Trophoblast cell (in vitro differentiated cells and primary cell): ENCODE measurements around the gene MTHFS.
"Not testable (repeated sequence)": the region's sequence is repeated elsewhere in the genome, so short reads cannot be mapped to it uniquely, and the experiment has no call there.

ENCODE experiments used
- DNase-seq, 2 donors: peaks; one replicate each; pipeline ENCODE4 v3.0.0-alpha.2; 2016
- H2AFZ ChIP-seq: 2 replicates; pipeline ENCODE4 v1.6.1; 2013; ENCODE audit warnings: low read length, moderate library complexity, mild to moderate bottlenecking; ENCODE audit not compliant: insufficient read depth, poor library complexity
- H2AK5ac ChIP-seq: 2 replicates; pipeline ENCODE4 v1.6.1; 2013; ENCODE audit warnings: mild to moderate bottlenecking, low read length
- H2BK120ac ChIP-seq: 2 replicates; pipeline ENCODE4 v1.6.1; 2013; ENCODE audit warnings: low read length, mild to moderate bottlenecking, moderate library complexity; ENCODE audit not compliant: insufficient read depth, poor library complexity
- H2BK12ac ChIP-seq: 2 replicates; pipeline ENCODE4 v1.6.1; 2013; ENCODE audit warnings: mild to moderate bottlenecking, low read length, moderate library complexity
- H2BK5ac ChIP-seq: 2 replicates; pipeline ENCODE4 v1.6.1; 2013; ENCODE audit warnings: low read length, low read depth, moderate library complexity, mild to moderate bottlenecking; ENCODE audit not compliant: poor library complexity
- H3K14ac ChIP-seq: 2 replicates; pipeline ENCODE4 v1.6.1; 2013; ENCODE audit warnings: mild to moderate bottlenecking, low read length
- H3K18ac ChIP-seq: 2 replicates; pipeline ENCODE4 v1.6.1; 2013; ENCODE audit warnings: mild to moderate bottlenecking, low read length
- H3K23ac ChIP-seq: 2 replicates; pipeline ENCODE4 v1.6.1; 2013; ENCODE audit warnings: low read length
- H3K27ac ChIP-seq: 2 replicates; pipeline ENCODE4 v1.5.1; 2013; ENCODE audit warnings: low read depth, mild to moderate bottlenecking, inconsistent platforms, low read length, moderate library complexity
- H3K27me3 ChIP-seq: 2 replicates; pipeline ENCODE4 v1.6.1; 2013; ENCODE audit warnings: inconsistent platforms, mild to moderate bottlenecking, low read length, moderate library complexity; ENCODE audit not compliant: insufficient read depth
- H3K36me3 ChIP-seq, 2 experiments: 1 replicate in 1 of 2; 2 replicates in 1 of 2; pipeline ENCODE4 v1.6.1; 2013; ENCODE audit warnings: low read length in 2 of 2, mild to moderate bottlenecking in 2 of 2, moderate library complexity in 1 of 2; ENCODE audit not compliant: insufficient read depth in 2 of 2, control insufficient read depth in 1 of 2
- H3K4ac ChIP-seq: 2 replicates; pipeline ENCODE4 v1.6.1; 2013; ENCODE audit warnings: low read depth, mild to moderate bottlenecking, low read length, moderate library complexity
- H3K4me1 ChIP-seq, 2 experiments: 1 replicate in 1 of 2; 2 replicates in 1 of 2; pipeline ENCODE4 v1.6.1; 2013; ENCODE audit warnings: low read length in 2 of 2, mild to moderate bottlenecking in 2 of 2, moderate library complexity in 1 of 2; ENCODE audit not compliant: insufficient read depth in 2 of 2, control insufficient read depth in 1 of 2
- H3K4me2 ChIP-seq: 2 replicates; pipeline ENCODE4 v1.6.1; 2013; ENCODE audit warnings: inconsistent platforms, mild to moderate bottlenecking, low read length, moderate library complexity
- H3K4me3 ChIP-seq: 2 replicates; pipeline ENCODE4 v1.5.1; 2013; ENCODE audit warnings: mild to moderate bottlenecking, low read depth, low read length, inconsistent platforms
- H3K79me1 ChIP-seq: one replicate; pipeline ENCODE4 v1.6.1; 2013; ENCODE audit warnings: low read length
- H3K79me2 ChIP-seq: 2 replicates; pipeline ENCODE4 v1.6.1; 2013; ENCODE audit warnings: low read length, mild to moderate bottlenecking; ENCODE audit not compliant: control insufficient read depth, insufficient read depth, poor library complexity
- H3K9ac ChIP-seq: 2 replicates; pipeline ENCODE4 v1.6.1; 2013; ENCODE audit warnings: mild to moderate bottlenecking, low read length
- H3K9me3 ChIP-seq: 2 replicates; pipeline ENCODE4 v1.6.1; 2013; ENCODE audit warnings: low read depth, mild to moderate bottlenecking, control low read depth, inconsistent platforms, low read length; ENCODE audit not compliant: insufficient read depth
- H4K12ac ChIP-seq: 2 replicates; pipeline ENCODE4 v1.6.1; 2013; ENCODE audit warnings: low read depth, mild to moderate bottlenecking, low read length, moderate library complexity
- H4K8ac ChIP-seq: 2 replicates; pipeline ENCODE4 v1.6.1; 2013; ENCODE audit warnings: low read depth, mild to moderate bottlenecking, low read length, moderate library complexity
- H4K91ac ChIP-seq: one replicate; pipeline ENCODE4 v1.6.1; 2013; ENCODE audit warnings: low read depth, mild to moderate bottlenecking, low read length, moderate library complexity
- WGBS: extraction: QIAGEN DNeasy Blood & Tissue Kit; methylation state at CpG from one replicate; pipeline ENCODE4 v1.1.7; 2013; ENCODE audit warnings: missing lambda C conversion rate; ENCODE audit not compliant: insufficient read length, insufficient coverage; ENCODE audit errors: extremely low coverage; 5-methylcytosine and 5-hydroxymethylcytosine counted together

Gene MTHFS

GRCh38 chr15:79903626-79904025, 6.8 kb upstream of the MTHFS start:
- Histone ChIP-seq H3K14ac (no peak overlapping the region), H3K4me1 (no peaks in the 10 kb centered on the region), H3K27me3 (no peaks in the 10 kb centered on the region), H3K9ac (no peak overlapping the region), H4K12ac (no peak overlapping the region), H3K18ac (no peak overlapping the region), H3K27ac (no peak overlapping the region), H2BK12ac (no peak overlapping the region), H3K4ac (no peak overlapping the region), H3K4me2 (no peak overlapping the region), H3K9me3 (no peaks in the 10 kb centered on the region), H2BK5ac (no peak overlapping the region), H3K4me3 (no peak overlapping the region), H2AFZ (no peak overlapping the region), H3K79me2 (no peaks in the 10 kb centered on the region), H3K36me3 (peaks cover 2% of the 10 kb centered on the region in 2 experiments), H3K23ac (no peak overlapping the region), H4K8ac (no peak overlapping the region), H4K91ac (no peak overlapping the region), H2BK120ac (no peak overlapping the region), H2AK5ac (no peak overlapping the region), H3K79me1 (no peaks in the 10 kb centered on the region)
- DNase-seq = no peak
- WGBS = no CpG with 5 or more reads among the region's 1 CpG

DNA sequence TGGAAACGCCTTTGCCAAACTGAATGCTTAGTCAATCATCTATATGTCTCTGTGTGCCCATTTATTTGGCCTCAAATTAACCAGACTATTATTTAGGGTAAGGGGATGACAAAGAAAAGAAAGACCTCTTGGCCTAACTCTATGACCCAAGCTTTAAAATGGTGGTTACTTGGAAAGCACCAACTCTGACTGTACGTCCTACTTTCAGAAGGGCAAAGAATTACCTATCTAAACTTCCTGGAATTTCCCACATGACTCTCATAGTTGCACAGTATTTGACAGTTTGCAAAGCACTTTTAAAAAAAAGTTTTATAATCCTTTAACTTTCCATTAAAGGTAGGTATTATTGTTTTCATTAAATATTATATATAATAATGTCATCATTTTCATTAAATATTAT, 6.3 kb upstream of the MTHFS start:
- no peaks in the 10 kb centered on the region for H3K79me1 ChIP-seq
- no peaks in the 10 kb centered on the region for H3K27me3 ChIP-seq
- no peak overlapping the region for H2BK120ac ChIP-seq
- H3K4ac ChIP-seq = no peak overlapping the region
- no peak overlapping the region for H3K4me2 ChIP-seq
- H3K18ac ChIP-seq = no peak overlapping the region
- no peak overlapping the region for H2BK5ac ChIP-seq
- H4K12ac ChIP-seq = no peak overlapping the region
- H3K4me1 ChIP-seq = no peaks in the 10 kb centered on the region
- H2AK5ac ChIP-seq = no peak overlapping the region
- H4K91ac ChIP-seq = no peak overlapping the region
- no peak overlapping the region for H3K23ac ChIP-seq
- no peak overlapping the region for H2AFZ ChIP-seq
- no CpG with 5 or more reads among the region's 2 CpGs for WGBS
- no peak overlapping the region for H3K14ac ChIP-seq
- H3K79me2 ChIP-seq = no peaks in the 10 kb centered on the region
- H3K27ac ChIP-seq = no peak overlapping the region
- peaks cover 2% of the 10 kb centered on the region in 2 experiments for H3K36me3 ChIP-seq
- H2BK12ac ChIP-seq = no peak overlapping the region
- H3K4me3 ChIP-seq = no peak overlapping the region
- H3K9me3 ChIP-seq = no peaks in the 10 kb centered on the region
- no peak overlapping the region for H4K8ac ChIP-seq
- no peak overlapping the region for H3K9ac ChIP-seq
- no peak for DNase-seq

DNA sequence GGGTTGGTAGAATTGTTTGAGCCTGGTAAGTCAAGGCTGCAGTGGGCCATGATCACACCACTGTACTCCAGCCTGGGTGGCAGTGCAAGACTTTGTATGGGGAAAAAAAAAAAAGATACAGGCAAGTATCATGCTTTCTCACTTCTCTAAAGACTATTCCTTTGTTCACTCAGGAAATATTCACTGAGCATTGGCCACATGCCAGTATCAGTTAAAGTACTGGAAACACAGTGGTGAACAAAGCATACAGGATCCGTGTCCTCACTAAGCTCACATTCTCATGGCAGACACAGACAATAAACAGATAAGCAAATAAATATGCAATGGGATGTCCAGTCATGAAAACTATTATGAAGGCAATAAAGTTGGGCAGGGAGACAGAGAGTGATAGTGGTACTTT, 5.1 kb upstream of the MTHFS start:
- no peak overlapping the region for H2BK5ac ChIP-seq
- WGBS = no CpG with 5 or more reads among the region's 1 CpG
- no peaks in the 10 kb centered on the region for H3K27me3 ChIP-seq

GRCh38 chr15:79900818-79901378, 4.1 kb upstream of the MTHFS start:
- H3K27ac ChIP-seq = not testable (repeated sequence)

More for the DNA sequence above, 5.1 kb upstream of the MTHFS start:
- Histone ChIP-seq H3K23ac (no peak overlapping the region), H3K18ac (no peak overlapping the region), H3K4me3 (no peak overlapping the region), H3K9ac (no peak overlapping the region), H3K79me2 (peaks cover 3% of the 10 kb centered on the region), H2AK5ac (no peak overlapping the region), H2BK12ac (no peak overlapping the region), H3K14ac (no peak overlapping the region), H3K79me1 (peaks cover 3% of the 10 kb centered on the region), H3K4me1 (peaks cover 0 to 2% of the 10 kb centered on the region in 2 experiments), H3K27ac (no peak overlapping the region), H3K9me3 (no peaks in the 10 kb centered on the region), H3K36me3 (no peaks in the 10 kb centered on the region), H4K12ac (no peak overlapping the region), H2AFZ (no peak overlapping the region), H2BK120ac (no peak overlapping the region), H3K4me2 (no peak overlapping the region), H4K91ac (no peak overlapping the region), H4K8ac (no peak overlapping the region), H3K4ac (no peak overlapping the region)
- no peak for DNase-seq

More at GRCh38 chr15:79900818-79901378, 4.1 kb upstream of the MTHFS start:
- H3K4me3 ChIP-seq, H3K9ac ChIP-seq, H3K79me1 ChIP-seq, H2BK5ac ChIP-seq, H3K18ac ChIP-seq, H3K4ac ChIP-seq, H3K23ac ChIP-seq, H4K8ac ChIP-seq, H3K4me2 ChIP-seq, H3K36me3 ChIP-seq, H3K79me2 ChIP-seq, H4K12ac ChIP-seq, H3K27me3 ChIP-seq, H2AK5ac ChIP-seq, H3K14ac ChIP-seq, H4K91ac ChIP-seq, DNase-seq, H3K9me3 ChIP-seq, H2AFZ ChIP-seq, H2BK120ac ChIP-seq, H2BK12ac ChIP-seq, H3K4me1 ChIP-seq: not testable (repeated sequence)
- no CpG with 5 or more reads among the region's 4 CpGs for WGBS
